Activated CD4-positive, alpha-beta T cell treated with anti-CD3 and anti-CD28 coated beads for 48 hours (primary cell): ENCODE results near the gene ITIH5.

Source experiments
- DNase-seq: peaks from one replicate; pipeline ENCODE4 v3.0.0-alpha.2; 2020

The ITIH5 gene

GRCh38 chr10:7545792-7546191, 121.0 kb downstream of the ITIH5 start:
- DNase-seq: no peak

- DNase-seq: no peak
These were observed 121.5 kb downstream of the ITIH5 start for GRCh38 chr10:7545261-7545660.

GRCh38 chr10:7544203-7544602, 122.6 kb downstream of the ITIH5 start:
- no peak for DNase-seq

GRCh38 chr10:7542189-7542914, 124.4 kb downstream of the ITIH5 start:
- DNase-seq: no peak

- DNase-seq: no peak
These were observed 125.4 kb downstream of the ITIH5 start for GRCh38 chr10:7541137-7542087.

GRCh38 chr10:7538970-7539654, 127.7 kb downstream of the ITIH5 start:
- no peak for DNase-seq

GRCh38 chr10:7537126-7537525, 129.6 kb downstream of the ITIH5 start:
- DNase-seq: no peak

GRCh38 chr10:7534480-7534852, 132.3 kb downstream of the ITIH5 start:
- DNase-seq: no peak

- DNase-seq: no peak
These were observed 132.9 kb downstream of the ITIH5 start for GRCh38 chr10:7533657-7534479.

GRCh38 chr10:7532723-7533498, 133.9 kb downstream of the ITIH5 start:
- DNase-seq: no peak

GRCh38 chr10:7529638-7530037, 137.1 kb downstream of the ITIH5 start:
- DNase-seq: no peak

GRCh38 chr10:7527468-7527867, 139.3 kb downstream of the ITIH5 start:
- no peak for DNase-seq

GRCh38 chr10:7526017-7526400, 140.8 kb downstream of the ITIH5 start:
- no peak for DNase-seq

- DNase-seq: peak; percentile 72
These were observed 141.3 kb downstream of the ITIH5 start for GRCh38 chr10:7525314-7526016.

- DNase-seq: no peak
These were observed 143.1 kb downstream of the ITIH5 start for GRCh38 chr10:7523656-7524055.

- no peak for DNase-seq
These were observed 146.0 kb downstream of the ITIH5 start for GRCh38 chr10:7520507-7521485.

- DNase-seq: no peak
These were observed 147.4 kb downstream of the ITIH5 start for GRCh38 chr10:7519351-7519750.

GRCh38 chr10:7518693-7519092, 148.1 kb downstream of the ITIH5 start:
- DNase-seq: no peak

- DNase-seq: no peak
These were observed 151.3 kb downstream of the ITIH5 start for GRCh38 chr10:7515439-7515838.

GRCh38 chr10:7513936-7514335, 152.8 kb downstream of the ITIH5 start:
- no peak for DNase-seq
